Activated CD4-positive, CD25-positive, alpha-beta regulatory T cell treated with anti-CD3 and anti-CD28 coated beads, Interleukin-2, amount 50 U/mL, for 72 hours (primary cell): ENCODE measurements around the gene DHX58.

Source experiments
- DNase-seq: peaks from one replicate; pipeline ENCODE4 v3.0.0; 2021

The DHX58 gene

GRCh38 chr17:42129109-42129837, 16.8 kb upstream of the DHX58 start:
- no peak for DNase-seq

GRCh38 chr17:42127414-42127813, 14.9 kb upstream of the DHX58 start:
- DNase-seq = no peak

- DNase-seq = no peak
These were observed 14.3 kb upstream of the DHX58 start for GRCh38 chr17:42126836-42127235.

- DNase-seq = no peak
These were observed 13.1 kb upstream of the DHX58 start for GRCh38 chr17:42125565-42125964.

- DNase-seq = no peak
These were observed 11.7 kb upstream of the DHX58 start for GRCh38 chr17:42124256-42124655.

GRCh38 chr17:42122371-42123303, 10.1 kb upstream of the DHX58 start, which contains the start of gene HSPB9:
Gene HSPB9, plus strand, starts transcription at chr17:42122804. Its CDS starts 47 bp downstream, at chr17:42122851.
- DNase-seq = no peak

GRCh38 chr17:42120770-42121769, 8.6 kb upstream of the DHX58 start, which contains the start of gene KAT2A:
Gene KAT2A, minus strand, starts transcription at chr17:42121367. Its CDS starts 63 bp downstream, at chr17:42121304.
- peak; percentile 82 for DNase-seq

GRCh38 chr17:42120161-42120769, 7.8 kb upstream of the DHX58 start:
- DNase-seq = no peak

GRCh38 chr17:42119301-42119700, 6.8 kb upstream of the DHX58 start:
- DNase-seq = no peak

- DNase-seq = no peak
These were observed 6.0 kb upstream of the DHX58 start for GRCh38 chr17:42118545-42118944.

- no peak for DNase-seq
These were observed 5.6 kb upstream of the DHX58 start for GRCh38 chr17:42118126-42118510.

- DNase-seq = no peak
These were observed 5.0 kb upstream of the DHX58 start for GRCh38 chr17:42117397-42118125.

GRCh38 chr17:42116705-42117396, 4.3 kb upstream of the DHX58 start:
- peak; percentile 75 for DNase-seq

- DNase-seq = no peak
These were observed 1.6 kb upstream of the DHX58 start for GRCh38 chr17:42114118-42114517.

- no peak for DNase-seq
These were observed 967 bp upstream of the DHX58 start for GRCh38 chr17:42113293-42114069.

GRCh38 chr17:42111871-42112551, 503 bp downstream of the DHX58 start:
- DNase-seq = peak; percentile 45

- DNase-seq = no peak
These were observed 1.3 kb downstream of the DHX58 start for GRCh38 chr17:42111265-42111636.

- DNase-seq = no peak
These were observed 1.9 kb downstream of the DHX58 start for GRCh38 chr17:42110301-42111264.
